Measurements from ENCODE around the gene BDH1.
A peak's percentile ranks its signal among the peaks of the same experiment; 100 is the strongest.
"Not testable (repeated sequence)": the region's sequence is repeated elsewhere in the genome, so short reads cannot be mapped to it uniquely, and the experiment has no call there.

Gene BDH1, protein sequence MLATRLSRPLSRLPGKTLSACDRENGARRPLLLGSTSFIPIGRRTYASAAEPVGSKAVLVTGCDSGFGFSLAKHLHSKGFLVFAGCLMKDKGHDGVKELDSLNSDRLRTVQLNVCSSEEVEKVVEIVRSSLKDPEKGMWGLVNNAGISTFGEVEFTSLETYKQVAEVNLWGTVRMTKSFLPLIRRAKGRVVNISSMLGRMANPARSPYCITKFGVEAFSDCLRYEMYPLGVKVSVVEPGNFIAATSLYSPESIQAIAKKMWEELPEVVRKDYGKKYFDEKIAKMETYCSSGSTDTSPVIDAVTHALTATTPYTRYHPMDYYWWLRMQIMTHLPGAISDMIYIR

DNA sequence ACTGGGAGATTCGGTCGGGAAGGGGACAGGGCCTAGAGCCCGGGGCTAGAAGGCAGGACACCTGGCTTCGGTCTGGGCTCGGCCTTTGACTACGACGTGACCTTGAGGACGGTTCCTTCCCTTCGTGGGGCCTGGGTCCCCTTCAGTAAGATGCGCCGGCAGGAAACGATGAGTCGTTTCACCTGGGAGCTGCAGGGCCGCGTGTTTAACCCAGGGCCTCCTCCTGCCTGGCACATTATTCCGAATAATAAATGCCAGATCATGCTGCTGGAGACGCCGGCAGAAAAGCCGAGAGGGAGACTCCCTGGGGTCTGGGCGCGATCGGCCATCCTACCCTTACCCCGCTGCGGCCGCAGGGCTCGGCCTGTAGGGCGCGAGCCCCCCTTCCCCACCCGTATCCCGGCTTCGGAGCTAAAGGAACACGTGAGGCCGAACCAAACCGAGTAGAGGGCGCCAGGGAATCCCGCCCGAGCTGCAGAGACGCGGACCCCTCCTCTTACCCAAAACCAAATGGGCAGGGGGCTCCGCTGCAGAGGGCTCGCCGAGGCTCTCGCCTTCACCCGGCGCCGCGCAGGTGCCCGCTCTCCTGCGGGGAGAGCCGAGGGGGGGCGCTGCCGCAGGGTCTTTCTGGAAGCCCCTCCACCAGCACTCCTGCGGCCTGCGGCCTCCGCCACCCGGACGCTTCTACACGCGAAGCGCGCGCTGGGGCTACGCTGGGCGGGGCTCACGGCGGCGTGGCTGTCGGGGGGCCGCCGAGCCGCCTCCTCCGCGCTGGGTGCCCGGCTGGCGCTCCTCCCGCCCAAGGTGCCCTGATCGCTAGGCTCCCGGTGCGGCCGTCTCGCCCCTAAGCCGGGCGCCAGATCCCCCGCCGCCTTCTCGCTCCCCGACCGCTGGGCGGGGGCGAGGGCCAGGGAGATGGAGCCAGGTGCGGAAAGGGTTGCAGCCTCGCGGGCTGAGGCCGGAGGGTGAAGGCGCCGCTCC lies at the start of gene BDH1:
TSS of gene BDH1 (minus strand) at position 688 of the 981 bp plus-strand sequence. CDS start 9,525 bp downstream, outside the sequence.
- peak; percentile 46 to 54 for DNase-seq

DNA sequence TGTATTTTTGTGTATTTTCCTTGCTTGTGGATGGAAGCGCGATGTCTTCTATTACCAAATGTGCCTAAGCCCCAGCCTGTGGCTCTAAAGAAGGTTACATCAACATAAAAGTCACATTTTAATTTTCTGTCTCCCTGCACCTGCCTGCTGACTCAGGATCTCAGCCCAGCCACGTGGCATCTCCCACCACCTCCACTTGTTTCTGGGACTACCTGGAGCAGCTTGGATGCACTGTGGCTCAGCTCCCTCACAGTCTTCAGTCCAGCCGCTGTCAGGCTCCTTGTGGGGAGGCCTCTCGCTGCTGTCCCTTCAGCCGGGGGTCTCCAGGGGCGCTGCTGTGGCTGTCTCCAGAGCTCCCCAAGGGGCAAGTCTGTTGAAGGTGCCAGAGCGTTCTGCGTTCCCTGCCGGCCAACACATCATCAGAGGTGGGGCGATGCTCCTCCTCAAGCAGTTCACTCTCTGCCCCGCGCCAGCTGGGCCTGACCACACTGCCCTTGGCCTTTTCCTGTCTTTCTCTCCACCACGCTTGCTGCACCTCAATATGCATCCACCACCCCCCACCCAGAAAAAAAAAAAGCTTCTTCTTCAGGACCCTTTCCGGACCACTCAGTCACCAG lies 47.7 kb upstream of the BDH1 start:
- no peak for DNase-seq

DNA sequence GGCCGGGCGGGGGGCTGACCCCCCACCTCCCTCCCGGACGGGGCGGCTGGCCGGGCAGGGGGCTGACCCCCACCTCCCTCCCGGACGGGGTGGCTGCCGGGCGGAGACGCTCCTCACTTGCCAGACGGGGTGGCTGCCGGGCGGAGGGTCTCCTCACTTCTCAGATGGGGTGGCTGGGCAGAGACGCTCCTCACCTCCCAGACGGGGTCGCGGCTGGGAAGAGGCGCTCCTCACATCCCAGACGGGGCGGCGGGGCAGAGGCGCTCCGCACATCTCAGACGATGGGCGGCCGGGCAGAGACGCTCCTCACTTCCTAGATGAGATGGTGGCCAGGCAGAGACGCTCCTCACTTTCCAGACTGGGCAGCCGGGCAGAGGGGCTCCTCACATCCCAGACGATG lies 46.6 kb upstream of the BDH1 start:
- DNase-seq = not testable (repeated sequence)

DNA sequence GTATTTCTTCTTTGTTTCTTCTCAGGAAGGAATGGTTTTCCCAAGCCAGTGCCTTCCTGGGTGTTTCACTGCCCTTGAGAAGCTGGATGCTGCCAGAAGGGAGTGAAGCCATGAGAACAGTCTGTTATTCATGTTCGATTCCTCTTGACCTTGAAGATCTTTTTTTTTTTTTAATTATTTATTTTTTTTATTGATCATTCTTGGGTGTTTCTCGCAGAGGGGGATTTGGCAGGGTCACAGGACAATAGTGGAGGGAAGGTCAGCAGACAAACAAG lies 45.7 kb upstream of the BDH1 start:
- not testable (repeated sequence) for DNase-seq

DNA sequence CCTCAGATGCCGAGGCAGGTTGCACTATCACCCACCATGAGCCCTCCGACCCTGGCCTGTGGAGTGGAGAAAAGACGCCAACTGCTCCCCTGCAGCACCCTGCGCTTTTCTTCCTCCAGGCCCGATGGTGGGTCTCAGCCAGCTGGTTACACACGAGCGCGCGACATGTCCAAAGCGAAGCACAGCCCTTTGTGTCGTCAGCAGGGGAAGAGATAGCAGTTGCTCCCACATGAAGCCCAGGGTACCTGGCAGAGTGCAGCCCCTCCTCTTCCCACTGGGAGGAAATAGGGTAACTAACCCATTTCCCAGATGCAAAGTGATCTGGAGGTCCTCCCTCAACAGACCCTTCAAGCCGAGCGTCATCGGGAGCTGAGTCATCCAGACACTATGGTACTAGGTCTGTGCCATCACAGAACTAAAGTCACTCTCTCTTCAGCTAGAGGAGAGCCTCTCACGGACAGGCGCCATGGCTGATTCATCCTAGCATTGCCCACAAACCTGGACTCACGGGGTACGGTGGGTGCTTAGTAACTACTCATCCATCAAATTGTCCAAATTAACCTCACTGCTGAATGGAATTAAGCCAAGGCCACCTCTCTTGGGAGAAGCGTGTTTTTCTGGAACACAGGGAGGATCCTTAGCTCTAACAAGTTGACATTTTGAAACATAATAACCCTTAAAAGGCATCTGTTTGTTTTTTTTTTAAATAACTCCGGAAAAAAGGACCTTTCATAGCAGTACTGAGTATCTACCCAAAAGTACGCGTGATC lies 45.2 kb upstream of the BDH1 start:
- no peak for DNase-seq

DNA sequence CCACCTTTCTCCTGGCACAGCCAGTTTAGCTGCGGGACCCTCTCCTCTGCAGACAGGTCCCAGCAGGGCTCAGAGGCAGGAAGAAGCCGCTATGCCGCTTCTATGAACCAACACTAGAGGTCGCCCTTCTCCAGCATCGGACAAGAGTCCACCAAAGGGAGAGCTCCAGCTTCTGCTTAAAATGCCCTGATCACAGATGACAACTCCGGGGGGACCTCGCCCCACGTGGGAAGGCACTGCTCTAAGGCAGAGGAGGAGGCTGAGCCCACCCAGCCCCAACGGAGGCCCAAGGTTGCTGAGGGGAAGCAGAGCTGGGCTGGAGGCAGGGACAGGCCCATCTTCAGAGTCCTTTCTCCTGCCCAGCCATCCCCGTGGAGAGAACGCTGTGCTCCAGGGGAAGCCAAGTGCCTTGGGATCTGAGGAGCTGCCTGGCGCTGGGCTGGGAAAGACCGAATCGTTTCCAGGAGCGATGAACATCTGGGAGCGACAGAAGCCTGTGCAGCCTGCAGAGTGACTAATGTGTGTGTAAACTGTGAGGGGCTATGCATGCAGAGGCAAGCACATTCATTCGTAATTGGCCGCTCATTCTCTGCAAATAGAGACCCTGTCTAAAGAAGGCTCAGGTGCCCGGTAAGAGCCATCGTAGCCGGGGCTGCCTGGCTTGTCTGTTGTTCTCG lies 43.5 kb upstream of the BDH1 start:
- DNase-seq = peak; percentile 79 to 86

DNA sequence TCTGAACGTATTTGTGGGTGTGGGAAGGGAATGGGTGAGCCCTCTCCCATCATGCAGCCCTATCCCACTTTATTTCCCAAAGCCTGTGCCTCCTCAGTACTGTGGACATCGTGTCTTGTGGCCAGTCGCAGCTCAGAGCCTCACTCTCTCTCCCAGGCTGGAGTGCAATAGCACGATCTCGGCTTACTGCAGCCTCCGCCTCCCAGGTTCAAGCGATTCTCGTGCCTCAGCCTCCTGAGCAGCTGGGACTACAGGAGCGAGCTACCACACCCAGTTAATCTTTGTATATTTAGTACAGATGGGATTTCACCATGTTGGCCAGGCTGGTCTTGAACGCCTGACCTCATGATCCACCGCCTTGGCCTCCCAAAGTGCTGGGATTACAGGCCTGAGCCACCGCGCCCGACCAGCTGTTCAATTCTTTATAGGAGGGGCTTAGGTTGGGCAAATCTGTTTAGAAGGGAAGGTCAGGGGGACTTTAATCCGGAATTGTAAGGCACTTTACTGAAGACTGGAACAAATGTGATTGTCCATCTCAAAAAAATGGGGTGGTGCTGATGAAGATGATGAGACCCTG lies 42.7 kb upstream of the BDH1 start:
- DNase-seq = no peak

DNA sequence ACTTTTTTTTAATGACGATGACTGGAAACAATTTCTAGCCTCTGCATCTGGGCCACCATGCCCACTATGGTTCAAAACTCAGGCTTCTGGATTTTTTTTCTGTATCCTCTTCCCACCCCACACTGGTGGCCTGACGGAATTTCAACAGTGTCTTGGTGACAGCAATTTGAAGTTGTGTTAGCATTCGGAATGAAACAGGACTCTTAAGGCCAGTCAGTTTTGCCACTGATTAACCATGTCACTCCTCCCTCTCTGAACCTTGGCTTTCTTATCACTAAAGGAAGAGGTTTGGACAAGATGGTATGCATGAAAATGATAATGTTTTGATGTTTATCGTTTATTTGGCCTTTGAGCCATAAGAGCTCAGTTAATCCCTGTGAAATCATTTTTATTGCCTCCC lies 41.6 kb upstream of the BDH1 start:
- no peak for DNase-seq

DNA sequence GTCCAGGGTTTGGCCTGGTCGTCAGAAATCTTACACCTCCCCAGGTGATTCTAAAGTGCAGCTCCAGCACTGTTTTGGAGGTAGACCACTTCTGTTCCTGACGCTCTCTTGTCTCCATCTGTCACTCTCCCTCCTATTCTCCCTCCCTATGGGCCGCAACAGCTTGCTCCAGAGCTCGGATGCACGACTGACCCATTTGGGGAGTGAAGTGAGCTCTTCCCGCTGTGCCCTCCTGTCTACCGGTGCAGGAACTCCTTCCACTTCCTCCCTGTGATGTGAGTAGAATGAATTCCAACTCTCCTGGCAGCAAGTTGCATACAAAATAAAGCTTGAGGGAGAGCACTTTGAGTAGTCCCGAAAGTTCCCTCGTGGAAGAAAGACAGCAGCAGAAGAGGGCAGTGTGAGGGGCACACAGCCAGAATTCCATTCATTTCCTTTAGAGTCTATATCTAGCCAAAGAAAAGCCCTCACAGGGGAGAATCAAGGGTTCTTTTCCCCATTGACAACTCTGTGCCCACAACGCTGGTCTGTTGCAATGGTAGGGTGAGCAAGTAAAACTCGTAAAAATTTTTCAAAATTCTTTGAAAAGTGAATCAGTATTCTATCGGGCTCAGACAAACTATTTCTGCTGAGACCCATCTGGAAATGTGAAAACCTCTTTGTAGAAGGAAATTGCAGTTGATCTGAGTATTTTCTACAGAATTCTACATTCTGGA lies 39.9 kb upstream of the BDH1 start:
- no peak for DNase-seq

DNA sequence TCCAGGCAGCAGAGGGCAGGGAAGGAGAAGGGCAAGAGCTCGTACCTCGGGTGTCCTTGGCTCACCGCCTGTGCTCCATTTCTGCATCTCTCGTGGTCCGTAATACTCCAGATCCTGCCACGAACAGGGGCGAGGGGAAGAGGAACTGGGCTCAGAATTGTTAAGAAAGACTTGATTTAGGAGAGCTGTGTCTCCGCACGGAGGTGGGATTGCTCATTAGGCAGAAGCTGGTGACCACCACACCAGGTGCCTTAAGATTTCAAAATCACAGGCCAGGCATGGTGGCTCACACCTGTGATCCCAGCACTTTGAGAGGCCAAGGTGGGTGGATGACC lies 37.2 kb upstream of the BDH1 start:
- no peak for DNase-seq

DNA sequence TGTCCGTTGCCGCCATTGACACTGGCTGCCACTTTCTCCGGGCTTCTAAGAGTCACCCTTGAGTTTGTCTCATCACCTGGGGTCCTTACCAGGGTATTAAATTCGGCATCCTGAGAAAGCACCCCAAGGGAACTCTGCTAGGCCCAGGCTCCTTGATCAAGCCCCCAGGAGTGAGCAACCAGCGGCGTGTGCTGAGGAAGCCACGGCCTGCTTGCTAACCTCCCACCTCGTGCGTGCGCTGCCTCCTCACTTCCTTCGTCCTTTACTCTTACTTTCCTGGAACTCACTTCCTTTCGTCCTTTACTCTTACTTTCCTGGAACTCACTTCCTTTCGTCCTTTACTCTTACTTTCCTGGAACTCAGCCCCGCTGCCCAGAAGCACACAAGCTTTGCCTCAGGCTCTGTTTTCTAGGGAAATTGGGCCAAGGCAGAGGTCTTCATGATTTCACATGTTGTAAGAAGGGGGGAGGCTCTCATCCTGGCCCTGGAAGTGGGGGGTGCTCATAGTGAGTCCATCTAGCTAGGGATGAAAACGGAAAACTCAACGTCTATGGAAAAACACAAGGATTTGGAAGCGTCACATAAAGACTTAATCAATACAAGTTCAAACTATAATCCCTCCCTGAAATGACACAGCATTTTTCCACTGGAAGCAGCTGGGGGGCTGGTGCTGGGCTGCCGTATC lies 36.7 kb upstream of the BDH1 start:
- no peak for DNase-seq

DNA sequence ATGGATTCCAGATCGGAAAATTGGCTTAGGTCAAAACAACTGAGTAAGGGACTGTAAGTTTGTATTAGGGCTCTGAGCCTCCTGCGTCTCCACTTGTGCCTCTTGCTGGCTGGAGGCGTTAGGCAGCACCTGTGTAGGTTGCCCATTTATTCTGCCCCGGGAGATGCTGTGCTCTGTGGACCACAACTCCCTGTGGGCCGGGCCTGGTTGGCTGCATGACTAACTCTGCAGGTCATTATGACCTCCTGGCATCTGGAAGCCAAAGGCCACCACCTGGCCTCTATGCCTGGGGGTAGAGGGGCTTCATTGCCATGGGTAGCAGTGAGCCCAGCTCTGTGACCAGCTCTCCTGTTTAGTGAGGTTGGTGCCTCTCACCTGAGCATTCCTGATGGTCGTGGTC lies 36.0 kb upstream of the BDH1 start:
- DNase-seq = no peak

DNA sequence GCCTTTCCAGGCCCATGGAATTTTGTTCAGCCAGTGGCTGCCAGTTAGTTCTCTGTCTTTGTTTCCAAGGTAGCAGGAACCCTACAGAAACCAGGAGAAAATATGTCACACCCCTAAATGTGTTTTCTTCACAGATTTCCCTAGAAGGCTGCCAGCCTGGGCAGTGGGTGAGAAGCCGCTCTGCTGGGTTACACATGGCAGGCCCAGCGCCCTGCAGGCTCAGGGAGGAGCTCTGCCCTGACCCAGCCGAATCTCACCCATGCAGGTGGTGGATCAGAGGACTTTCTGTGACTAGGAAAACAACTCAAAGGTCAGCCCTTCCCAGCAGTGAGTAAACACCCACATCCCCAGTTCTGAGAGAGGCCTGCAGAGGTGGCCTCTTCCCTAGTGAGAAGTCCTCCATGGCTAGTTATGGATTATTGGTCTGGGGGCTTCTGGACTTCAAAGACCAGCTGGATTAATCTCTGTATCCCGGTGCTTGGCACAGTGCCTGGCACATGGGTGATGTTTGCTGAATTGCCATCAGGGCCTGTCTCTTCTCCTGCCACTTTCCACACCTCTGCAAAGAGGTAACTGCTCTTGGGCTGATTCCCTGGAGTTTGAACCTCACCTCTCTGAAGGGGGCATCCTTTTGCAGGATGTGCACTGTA lies 34.7 kb upstream of the BDH1 start:
- DNase-seq = no peak

DNA sequence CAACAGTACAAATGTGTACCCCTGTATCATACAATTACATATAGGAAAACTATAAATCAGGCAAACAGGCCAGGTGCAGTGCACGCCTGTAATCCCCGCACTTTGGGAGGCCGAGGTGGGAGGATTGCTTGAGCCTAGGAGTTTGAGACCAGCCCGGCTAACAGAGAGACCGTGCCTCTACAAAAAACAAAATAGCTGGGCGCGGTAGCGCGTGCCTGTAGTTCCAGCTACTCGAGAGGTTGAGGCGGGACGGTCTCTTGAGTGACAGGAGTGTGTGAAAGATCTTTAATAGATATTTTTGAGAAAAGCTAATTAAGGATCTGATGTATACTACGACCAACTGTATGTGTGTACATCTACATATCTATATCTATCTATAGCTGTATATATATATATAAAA lies 33.8 kb upstream of the BDH1 start:
- DNase-seq = no peak

DNA sequence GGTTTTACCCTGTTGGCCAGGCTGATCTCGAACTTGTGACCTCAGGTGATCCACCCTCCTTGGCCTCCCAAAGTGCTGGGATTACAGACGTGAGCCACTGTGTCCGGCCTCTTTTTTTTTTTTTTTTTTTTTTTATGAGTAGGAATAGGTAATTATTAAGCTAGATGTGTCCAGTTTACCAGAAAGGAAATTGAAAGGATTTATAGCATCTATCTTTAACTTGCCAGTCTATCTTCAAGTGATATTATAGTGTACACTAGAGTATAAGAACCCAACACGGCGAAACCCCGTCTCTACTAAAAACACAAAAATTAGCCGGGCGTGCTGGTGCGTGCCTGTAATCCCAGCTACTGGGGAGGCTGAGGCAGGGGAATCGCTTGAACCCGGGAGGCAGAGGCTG lies 31.0 kb upstream of the BDH1 start:
- DNase-seq = not testable (repeated sequence)

DNA sequence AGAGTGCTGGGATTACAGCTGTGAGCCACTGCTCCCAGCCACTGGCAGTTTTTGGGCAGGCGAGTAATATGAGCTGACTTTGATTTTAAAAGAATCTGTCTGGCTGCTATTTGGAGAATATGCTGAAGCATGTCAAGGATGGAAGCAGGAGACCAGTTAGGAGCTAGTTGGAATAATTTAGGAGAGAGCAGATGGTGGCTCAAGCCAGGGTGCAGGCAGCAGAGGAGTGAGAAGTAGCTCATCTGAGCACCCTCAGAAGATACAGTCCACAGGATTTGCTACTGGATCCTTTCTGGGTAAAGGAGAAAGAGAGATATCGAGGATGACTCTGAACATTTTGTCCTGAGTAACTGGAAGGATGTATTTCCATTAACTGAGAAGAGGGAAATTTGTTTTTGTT lies 30.4 kb upstream of the BDH1 start:
- no peak for DNase-seq

DNA sequence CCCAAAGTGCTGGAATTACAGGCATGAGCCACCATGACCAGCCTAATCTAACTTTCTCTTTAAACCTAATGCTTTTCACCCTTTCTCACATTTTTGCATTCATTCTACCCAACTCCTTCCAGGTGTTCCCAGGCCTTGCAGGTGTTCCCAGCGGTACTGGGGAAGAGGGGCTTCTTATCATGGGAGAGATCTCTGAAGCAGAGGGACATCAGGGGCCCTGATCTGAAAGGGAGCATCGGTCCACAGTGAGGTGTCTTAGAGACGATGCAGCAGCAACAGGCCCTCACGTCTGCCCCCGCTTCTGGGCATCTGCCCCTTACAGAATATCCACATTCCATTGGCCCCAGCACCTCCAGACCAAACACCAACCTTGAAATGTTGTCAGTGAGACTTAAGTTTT lies 29.0 kb upstream of the BDH1 start:
- DNase-seq = no peak

DNA sequence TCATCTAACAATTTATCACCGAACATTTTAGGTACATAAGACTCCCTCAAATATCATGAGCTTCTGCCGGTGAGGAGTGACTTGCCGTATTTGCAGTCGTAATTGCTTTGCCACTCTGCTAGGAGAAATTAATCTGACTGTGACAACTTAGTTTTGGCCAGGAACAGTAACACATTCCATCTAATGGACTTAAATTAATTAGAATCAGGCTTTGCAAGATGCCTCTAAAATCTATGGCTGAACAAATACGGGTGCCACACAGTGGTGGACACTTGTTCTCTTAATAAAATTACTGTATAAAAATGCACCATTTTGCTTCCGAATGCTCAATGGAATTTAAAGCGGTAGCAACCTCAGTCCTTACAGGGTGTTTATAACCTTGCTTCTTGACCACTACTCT lies 27.6 kb upstream of the BDH1 start:
- no peak for DNase-seq

DNA sequence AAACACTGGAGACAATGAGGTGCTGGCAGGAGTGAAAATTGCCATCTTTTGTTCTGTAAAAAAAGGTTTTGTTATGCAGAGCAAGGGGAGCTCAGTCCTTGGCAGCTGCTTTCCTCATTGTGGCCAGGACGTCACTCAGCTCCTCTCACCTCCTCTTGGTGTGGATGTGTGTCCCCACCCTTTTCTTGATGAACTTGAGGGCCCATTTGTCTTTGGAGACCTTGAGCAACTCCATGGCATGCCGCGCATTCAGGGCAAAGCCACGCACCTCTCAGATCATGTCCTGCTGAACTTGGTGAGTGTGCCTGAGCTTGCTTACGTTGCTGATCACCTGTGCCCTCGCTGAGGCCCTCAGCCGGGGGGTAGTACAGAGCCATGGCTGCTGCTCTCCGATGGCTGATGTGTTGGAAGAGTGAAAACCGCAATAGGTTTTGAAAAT lies 24.5 kb upstream of the BDH1 start:
- no peak for DNase-seq

DNA sequence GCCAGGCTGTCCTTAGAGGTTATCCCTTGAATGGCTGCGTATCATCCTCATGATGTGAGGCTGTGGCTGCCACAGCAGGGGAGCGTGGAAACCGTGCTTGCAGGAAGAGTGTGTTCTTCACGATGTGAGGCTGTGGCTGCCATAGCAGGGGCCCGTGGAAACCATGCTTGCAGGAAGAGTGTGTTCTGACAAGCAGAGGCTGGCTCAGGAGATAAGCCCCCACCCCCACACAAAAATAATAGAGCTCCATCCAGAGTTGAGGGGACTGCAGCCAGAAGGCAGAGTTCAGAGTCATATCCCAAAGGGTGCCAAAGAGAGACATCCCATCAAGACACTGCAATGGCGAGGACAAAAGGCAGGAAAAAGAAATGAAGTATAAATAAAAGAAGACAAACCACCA lies 22.6 kb upstream of the BDH1 start:
- DNase-seq = no peak

All from CD4-positive, alpha-beta T cell treated with Interleukin-1 beta for 1 hour (primary cell).